AG04450 (cell line): ENCODE results near the gene PPP1R15B. TPM values are rescaled to one million over a fixed set of nuclear protein-coding genes. Genes with fewer than 3 reads are reported as not detected.

Experiments
- CTCF ChIA-PET: fragments of 300-600, 350-600 bp; formaldehyde crosslinking; extraction: SDS; loops from one replicate; lab custom pipeline; 2022; ENCODE audit warnings: antibody characterized with exemption, inconsistent platforms; lab: Charles Lee
- POLR2A ChIA-PET: fragments of 350-600 bp; formaldehyde crosslinking; extraction: SDS; loops from one replicate; lab custom pipeline; 2021; ENCODE audit warnings: antibody characterized with exemption, inconsistent platforms; lab: Yijun Ruan, JAX
- DNase-seq: peaks from one replicate; pipeline ENCODE4 v3.0.0-alpha.2; 2011; ENCODE audit warnings: low read depth, low spot score
- H3K27ac ChIP-seq: one replicate; pipeline ENCODE4 v1.5.1; 2012; ENCODE audit warnings: low read depth, low read length, control low read depth
- H3K27me3 ChIP-seq: one replicate; pipeline ENCODE4 v1.6.0; 2012; ENCODE audit warnings: low read length; ENCODE audit not compliant: control insufficient read depth, insufficient read depth
- H3K4me3 ChIP-seq: 2 replicates; pipeline ENCODE4 v1.5.1; 2011; ENCODE audit warnings: mild to moderate bottlenecking, low read depth, low read length, control low read depth
- H3K9me3 ChIP-seq: 2 replicates; pipeline ENCODE4 v1.5.1; 2012; ENCODE audit warnings: low read length; ENCODE audit not compliant: control insufficient read depth, insufficient read depth
- polyA plus RNA-seq: library from polyadenylated mRNA; depleted of rRNA; stranded (reverse); fragments of >200 nt; gene quantifications from 2 replicates; pipeline ENCODE4 v1.2.3, GENCODE V29; 2011
- TF ChIP-seq, protein P1 (sequence below): IDR thresholded peaks from 2 replicates; pipeline ENCODE4 v1.5.1; 2011; ENCODE audit warnings: low read depth, low read length, control low read depth, inconsistent platforms

The PPP1R15B gene
- polyA plus RNA-seq, 1 experiment, result 28.4 TPM

DNA sequence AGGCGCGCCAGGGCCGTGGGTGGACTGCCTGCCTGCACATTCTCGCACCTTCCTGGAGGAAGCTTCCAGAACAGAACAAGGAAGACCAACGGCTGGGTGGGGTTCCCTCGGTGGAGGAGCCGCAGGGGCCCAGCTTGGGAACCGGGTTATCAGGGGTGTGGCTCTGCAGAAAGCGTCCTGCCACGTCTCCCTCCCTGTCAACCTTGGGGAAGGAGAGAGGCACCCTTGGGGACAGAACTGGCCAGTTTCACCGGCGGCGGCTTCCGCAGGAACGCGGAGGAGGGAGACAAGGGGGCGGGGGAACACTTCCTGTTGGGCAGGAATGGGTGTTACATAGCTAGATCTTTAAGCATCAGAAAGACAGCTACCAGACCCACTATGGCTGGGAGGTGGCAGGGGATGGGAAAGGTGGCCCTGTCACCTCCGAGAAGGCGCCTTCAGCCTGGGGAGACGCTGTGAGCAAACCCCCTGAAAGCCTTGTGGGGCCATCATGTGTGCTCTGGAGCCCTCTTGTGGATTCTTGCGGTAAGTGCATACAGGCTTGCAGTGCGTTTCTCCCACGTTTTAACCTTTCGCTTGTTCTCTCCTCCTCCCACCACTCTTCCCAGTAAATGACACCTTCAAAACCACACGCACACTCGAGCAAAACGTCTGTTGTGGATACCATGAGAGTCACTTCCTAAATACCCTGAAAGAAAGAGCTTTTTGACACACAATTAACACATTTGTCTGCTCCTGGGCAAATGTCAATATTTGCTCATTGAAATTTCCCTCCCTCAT lies 48.1 kb downstream of the PPP1R15B start:
- POLR2A ChIA-PET, result interaction anchor here (0.6 kb wide), 1 partner anchor 168 kb away, joined by 3 read pairs; no protein-coding TSS in a partner anchor
- TF ChIP-seq, protein P1, sequence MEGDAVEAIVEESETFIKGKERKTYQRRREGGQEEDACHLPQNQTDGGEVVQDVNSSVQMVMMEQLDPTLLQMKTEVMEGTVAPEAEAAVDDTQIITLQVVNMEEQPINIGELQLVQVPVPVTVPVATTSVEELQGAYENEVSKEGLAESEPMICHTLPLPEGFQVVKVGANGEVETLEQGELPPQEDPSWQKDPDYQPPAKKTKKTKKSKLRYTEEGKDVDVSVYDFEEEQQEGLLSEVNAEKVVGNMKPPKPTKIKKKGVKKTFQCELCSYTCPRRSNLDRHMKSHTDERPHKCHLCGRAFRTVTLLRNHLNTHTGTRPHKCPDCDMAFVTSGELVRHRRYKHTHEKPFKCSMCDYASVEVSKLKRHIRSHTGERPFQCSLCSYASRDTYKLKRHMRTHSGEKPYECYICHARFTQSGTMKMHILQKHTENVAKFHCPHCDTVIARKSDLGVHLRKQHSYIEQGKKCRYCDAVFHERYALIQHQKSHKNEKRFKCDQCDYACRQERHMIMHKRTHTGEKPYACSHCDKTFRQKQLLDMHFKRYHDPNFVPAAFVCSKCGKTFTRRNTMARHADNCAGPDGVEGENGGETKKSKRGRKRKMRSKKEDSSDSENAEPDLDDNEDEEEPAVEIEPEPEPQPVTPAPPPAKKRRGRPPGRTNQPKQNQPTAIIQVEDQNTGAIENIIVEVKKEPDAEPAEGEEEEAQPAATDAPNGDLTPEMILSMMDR, result peak; percentile 99
- DNase-seq, result peak; percentile 29
- Histone ChIP-seq H3K27ac (peak overlapping the region; percentile 47), H3K27me3 (peaks cover 18% of the 10 kb centered on the region), H3K9me3 (no peaks in the 10 kb centered on the region), H3K4me3 (peak overlapping the region; percentile 52)
- CTCF ChIA-PET, result interaction anchor here (0.6 to 8.0 kb wide), 72 partner anchors 9 to 515 kb away, joined by 3 to 212 read pairs (median 5); partner anchors contain the start of genes ETNK2, GOLT1A and REN

DNA sequence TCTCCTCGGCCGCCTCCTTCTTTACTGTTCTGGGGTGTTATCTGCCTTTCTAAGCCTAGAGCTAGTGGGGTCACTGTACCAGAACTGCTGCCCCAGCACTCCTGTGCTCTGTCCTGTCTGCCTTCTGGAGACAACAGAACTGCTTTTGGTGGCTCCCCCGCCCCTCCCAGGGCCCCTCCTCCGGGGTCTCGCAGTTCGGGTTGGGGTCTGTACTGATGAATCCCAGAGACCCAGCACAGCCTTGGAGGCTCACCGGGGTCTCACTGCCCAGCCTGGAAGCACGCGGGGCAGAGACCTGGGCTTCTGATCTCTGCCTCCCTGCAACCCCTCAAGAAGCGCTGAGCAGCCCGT lies 48.7 kb downstream of the PPP1R15B start:
- no peaks in the 10 kb centered on the region for H3K9me3 ChIP-seq
- H3K4me3 ChIP-seq, result peak overlapping the region; percentile 52
- ChIA-PET POLR2A (no interaction called here), CTCF (interaction anchor here (0.6 to 8.0 kb wide), 58 partner anchors 8 to 514 kb away, joined by 3 to 212 read pairs (median 6); partner anchors contain the start of genes ETNK2, GOLT1A and REN)
- no peak for DNase-seq
- H3K27ac ChIP-seq, result no peak overlapping the region
- TF ChIP-seq, protein P1, result no peak
- peaks cover 12% of the 10 kb centered on the region for H3K27me3 ChIP-seq

DNA sequence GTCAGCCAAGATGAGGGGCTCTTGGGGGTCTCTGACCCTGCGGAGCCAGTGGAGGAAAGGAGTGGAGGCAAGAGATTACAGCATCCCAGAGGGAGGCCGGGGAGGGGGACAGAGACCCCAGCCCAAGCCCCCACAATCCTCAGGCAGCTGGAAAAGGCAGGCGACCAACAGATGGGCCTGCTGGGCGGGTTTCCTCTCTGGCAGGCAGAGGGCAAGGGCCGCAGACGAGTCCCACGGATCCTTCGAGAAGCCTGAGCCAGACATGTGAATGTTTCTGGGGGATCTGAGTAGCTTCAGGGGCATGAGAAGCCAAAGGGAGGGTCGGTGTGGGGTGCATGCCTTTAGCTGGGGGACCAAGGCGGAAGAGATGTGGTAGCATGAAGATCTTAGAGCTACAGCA lies 49.8 kb downstream of the PPP1R15B start:
- ChIA-PET CTCF (interaction anchor here (0.6 to 8.0 kb wide), 10 partner anchors 34 to 346 kb away, joined by 3 to 212 read pairs (median 42); partner anchors contain the start of genes GOLT1A and REN), POLR2A (no interaction called here)
- Histone ChIP-seq H3K4me3 (no peak overlapping the region), H3K9me3 (no peaks in the 10 kb centered on the region), H3K27me3 (peaks cover 5% of the 10 kb centered on the region), H3K27ac (no peak overlapping the region)
- DNase-seq, result no peak
- TF ChIP-seq, protein P1, result no peak

DNA sequence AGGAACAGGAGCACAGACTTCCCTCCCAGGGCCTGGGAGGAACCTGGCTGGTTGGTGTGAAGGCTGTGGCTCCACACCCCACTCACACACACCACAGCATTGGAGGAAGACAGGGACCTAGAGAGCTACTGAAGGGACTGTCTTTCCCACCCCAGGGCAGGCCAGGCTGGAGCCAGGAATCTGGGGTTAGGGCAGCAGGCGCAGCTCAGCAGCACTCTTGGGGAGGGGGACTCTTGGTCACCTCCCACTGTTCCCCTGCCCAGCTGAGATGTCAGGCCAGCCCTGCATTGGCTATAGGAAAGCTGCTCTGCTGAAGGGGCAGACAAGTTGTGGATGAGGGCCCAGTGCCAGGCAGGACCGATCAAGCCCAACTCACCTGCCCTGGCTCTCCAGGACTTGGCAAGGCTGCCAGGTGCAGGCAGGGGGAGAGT lies 50.3 kb downstream of the PPP1R15B start:
- TF ChIP-seq, protein P1, result no peak
- CTCF ChIA-PET, result interaction anchor here (0.6 to 8.0 kb wide), 10 partner anchors 34 to 345 kb away, joined by 3 to 212 read pairs (median 29); partner anchors contain the start of genes GOLT1A and REN
- H3K4me3 ChIP-seq, result no peak overlapping the region
- POLR2A ChIA-PET, result no interaction called here
- no peaks in the 10 kb centered on the region for H3K9me3 ChIP-seq
- no peak overlapping the region for H3K27ac ChIP-seq
- no peak for DNase-seq
- H3K27me3 ChIP-seq, result peaks cover 5% of the 10 kb centered on the region

DNA sequence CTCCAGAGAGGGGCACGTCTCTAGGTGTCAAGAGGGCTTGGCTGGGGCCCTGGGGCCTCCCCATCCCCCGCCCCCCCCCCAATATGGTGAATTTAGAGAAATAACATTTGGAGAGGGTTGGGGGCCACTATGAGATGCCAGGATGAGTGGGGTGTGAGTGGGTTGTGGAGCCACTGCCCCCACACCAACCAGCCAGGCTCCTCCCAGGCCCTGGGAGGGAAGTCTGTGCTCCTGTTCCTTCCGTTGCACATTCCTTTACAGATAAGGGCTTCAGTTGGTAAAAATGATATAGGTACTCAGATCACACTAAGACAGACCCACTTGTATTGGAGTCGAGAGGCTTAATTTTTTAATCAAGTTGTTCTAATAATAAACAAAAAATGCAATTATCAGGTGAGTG lies 51.3 kb downstream of the PPP1R15B start:
- Histone ChIP-seq H3K27ac (no peak overlapping the region), H3K4me3 (no peak overlapping the region), H3K27me3 (no peaks in the 10 kb centered on the region), H3K9me3 (no peaks in the 10 kb centered on the region)
- no peak for DNase-seq
- TF ChIP-seq, protein P1, result no peak
- POLR2A ChIA-PET, result interaction anchor here (1.2 to 1.4 kb wide), 3 partner anchors 10 to 64 kb away, joined by 3 to 5 read pairs (median 4); no protein-coding TSS in a partner anchor
- CTCF ChIA-PET, result interaction anchor here (1.1 to 8.0 kb wide), 11 partner anchors 10 to 489 kb away, joined by 3 to 212 read pairs (median 14); partner anchors contain the start of genes GOLT1A and REN
